HG03520 (cell line): ENCODE measurements around the gene GAL3ST2.
"Not testable (repeated sequence)": the region's sequence is repeated elsewhere in the genome, so short reads cannot be mapped to it uniquely, and the experiment has no call there.

Experiments
- ATAC-seq: cut with Tn5 transposase; IDR thresholded peaks from one replicate; pipeline ENCODE4 v1.9.1; 2021; ENCODE audit warnings: mild to moderate bottlenecking, moderate library complexity; ENCODE audit not compliant: unreplicated experiment

Gene GAL3ST2

DNA sequence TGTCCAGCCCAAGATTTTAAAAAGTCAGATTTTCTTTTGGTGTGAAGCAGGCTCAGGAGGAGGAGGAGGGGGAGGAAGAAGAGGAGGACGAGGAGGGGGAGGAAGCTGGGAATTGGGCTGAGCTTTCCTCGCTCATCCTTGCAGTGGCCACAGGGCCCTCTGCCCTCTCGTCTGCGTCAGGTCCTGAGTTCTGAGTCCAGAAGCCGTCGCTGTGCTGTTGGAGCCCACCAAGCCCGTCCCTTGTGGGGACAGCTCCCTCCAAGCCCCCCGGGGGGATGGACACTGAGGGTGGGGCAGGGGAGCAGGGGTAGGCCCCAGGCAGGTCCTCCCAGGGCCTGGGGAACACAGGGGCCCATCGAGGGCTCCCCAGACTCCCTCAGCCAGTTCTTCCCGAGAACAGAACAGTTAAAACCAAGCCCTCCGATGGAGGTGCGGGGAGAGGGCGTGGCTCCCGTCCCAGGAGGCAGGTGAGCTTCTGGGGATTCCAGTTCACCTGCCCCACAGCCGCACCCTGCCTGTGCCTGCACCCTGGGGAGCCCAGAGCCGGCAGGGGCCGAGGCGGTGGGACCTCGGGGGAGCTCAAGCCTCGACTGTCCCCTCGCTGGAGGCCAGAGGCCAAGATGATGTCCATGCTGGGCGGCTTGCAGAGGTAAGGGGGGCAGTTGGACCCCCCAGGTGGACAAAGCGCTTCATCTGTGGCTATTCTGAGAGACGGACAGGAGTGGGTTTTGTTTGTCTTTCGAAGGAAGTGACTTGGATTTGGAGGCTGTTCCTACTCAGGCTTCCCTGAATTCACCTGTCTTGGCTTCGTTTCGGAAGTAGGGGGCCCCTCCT lies at the start of gene GAL3ST2:
Gene GAL3ST2 (plus strand): TSS at position 487 of the 834 bp plus-strand sequence. CDS start 134 bp downstream, at position 621.
- no peak for ATAC-seq

GRCh38 chr2:241728000-241728399 lies 48.6 kb upstream of the GAL3ST2 start:
- no peak for ATAC-seq

DNA sequence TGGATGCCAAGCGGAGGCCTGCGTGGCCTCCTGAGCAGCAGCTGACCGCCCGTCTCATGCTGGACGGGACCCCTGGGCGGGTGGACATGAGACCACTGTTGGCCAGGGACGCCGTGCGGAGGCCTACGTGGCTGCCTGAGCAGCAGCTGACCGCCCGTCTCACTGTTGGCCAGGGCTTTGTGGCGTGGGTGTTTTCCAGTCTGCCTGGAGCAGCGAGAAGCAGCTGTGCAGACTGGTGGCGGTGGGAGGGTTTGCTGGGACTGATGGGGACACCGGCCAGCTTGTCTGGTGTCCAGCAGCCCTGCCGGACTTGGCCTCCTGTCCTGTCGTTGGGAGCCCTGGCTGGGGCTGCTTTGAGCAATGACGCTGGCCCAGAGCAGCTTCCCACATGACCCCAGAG lies 48.0 kb upstream of the GAL3ST2 start:
- no peak for ATAC-seq

DNA sequence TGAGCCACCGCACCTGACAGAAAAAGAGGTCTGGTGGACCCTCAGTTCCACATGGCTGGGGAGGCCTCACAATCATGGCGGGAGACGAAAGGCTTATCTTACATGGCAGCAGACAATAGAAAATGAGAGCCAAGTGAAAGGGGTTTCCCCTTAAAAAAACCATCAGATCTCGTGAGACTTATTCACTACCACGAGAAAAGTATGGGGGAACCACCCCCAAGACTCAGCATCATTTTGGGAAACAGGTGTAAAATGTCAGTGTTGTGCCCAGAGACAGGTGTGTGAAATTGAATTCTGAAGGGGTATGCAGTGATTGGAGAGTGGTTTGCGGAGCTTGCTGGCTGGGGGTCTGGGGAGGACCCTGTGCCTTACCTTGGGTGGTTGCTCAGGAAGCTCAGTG lies 46.8 kb upstream of the GAL3ST2 start:
- ATAC-seq = no peak

GRCh38 chr2:241730671-241731293 lies 45.8 kb upstream of the GAL3ST2 start:
- no peak for ATAC-seq

DNA sequence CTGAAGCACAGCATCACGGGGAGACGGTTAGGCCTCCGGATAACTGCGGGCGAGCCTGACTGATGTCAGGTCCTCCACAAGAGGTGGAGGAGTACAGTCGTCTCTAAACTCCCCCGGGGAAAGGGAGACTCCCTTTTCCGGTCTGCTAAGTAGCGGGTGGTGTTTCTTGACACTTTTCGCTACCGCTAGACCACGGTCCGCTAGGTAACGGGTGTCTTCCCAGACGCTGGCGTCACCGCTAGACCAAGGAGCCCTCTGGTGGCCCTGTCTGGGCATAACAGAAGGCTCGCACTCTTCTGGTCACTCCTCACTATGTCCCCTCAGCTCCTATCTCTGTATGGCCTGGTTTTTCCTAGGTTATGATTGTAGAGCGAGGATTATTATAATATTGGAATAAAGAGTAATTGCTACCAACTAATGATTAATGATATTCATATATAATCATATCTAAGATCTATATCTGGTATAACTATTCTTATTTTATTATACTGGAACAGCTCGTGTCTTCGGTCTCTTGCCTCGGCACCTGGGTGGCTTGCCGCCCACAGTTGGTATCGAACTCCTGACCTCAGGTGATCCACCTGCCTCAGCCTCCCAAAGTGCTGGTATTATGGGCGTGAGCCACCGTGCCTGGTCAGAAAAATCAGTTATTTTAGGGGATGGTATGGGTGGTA lies 44.0 kb upstream of the GAL3ST2 start:
- not testable (repeated sequence) for ATAC-seq

DNA sequence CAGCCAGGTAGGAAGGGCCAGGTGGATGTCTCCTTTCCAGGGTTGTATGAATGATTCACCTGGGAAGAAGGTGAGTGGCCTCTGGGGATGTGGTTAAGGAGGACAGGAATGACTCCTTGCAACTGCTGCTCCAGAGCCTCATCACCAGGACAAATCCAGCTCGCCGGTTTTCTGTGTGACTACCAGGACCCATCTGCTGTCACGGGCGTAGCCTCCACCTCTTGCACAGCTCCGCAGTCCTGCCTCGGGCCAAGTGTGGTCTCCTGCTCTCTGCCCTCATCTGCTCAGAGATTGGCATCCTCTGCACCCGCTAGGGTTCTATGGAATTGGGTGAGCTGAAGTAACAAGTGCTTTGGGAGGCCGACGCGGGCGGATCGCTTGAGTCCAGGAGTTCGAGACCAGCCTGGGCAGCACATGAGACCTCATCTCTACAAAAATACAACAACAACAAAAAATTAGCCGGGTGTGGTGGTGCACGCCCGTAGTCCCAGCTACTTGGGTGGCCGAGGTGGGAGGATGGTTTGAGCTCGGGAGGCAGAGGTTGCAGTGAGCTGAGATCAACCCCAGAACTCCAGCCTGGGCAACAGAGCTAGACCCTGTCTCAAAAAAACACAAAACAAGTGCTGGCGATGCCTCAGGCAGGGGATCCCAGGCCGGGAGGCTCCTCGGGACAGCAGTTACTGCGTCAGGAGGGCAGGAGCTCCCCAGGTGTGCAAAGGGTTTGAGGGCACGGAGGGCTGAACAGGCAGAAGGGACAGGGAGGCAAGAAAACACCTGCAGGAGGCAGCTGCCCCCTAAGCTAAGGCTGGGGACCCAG lies 43.0 kb upstream of the GAL3ST2 start:
- ATAC-seq = no peak

GRCh38 chr2:241734208-241734466 lies 42.5 kb upstream of the GAL3ST2 start:
- ATAC-seq = peak; percentile 24

DNA sequence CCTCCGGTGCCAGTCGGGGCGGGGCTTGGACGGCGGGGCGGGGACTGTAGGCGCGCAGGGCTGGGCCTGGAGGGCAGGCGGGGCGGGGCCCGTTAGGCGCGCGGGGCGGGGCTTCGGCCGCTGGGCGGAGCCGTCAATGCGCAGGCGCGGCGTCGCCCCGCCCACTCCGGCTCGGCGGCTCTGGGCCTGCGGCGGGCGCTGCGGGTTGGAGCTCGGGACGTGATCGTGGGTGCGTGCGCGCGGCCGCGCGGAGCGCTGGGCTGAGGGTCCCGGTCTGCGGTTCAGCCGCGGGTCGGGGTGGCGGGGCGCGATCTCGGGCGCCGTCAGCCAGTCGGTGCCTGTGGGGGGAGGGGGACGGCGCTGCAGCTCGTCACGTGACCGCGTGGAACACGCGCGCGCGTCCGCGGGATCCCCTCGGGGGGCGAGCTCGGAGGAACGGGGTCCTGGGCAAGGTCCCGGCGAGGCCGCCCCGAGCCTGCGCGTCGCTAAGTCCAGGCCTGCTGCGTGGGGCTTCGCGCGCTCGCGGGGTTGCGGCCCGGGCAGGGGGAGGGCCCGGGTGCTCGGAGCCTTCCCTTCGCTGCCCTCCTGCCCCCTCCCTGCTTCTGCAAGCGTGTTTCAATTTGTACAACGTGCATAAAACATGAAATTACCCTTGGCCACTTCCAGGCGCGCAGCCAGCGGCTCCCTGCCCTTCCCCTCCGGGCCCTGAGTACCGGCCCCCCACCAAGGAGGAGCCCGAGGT lies 42.0 kb upstream of the GAL3ST2 start, which contains the start of gene D2HGDH:
Gene D2HGDH (plus strand): TSS at position 164 of the 742 bp plus-strand sequence. CDS start 595 bp downstream, outside the sequence.
- peak; percentile 69 for ATAC-seq

GRCh38 chr2:241736111-241736510 lies 40.5 kb upstream of the GAL3ST2 start:
- no peak for ATAC-seq

GRCh38 chr2:241738040-241738686 lies 38.5 kb upstream of the GAL3ST2 start:
- ATAC-seq = no peak

- no peak for ATAC-seq
Measured at GRCh38 chr2:241739177-241739576, 37.4 kb upstream of the GAL3ST2 start.

GRCh38 chr2:241739651-241740050 lies 37.0 kb upstream of the GAL3ST2 start:
- no peak for ATAC-seq

DNA sequence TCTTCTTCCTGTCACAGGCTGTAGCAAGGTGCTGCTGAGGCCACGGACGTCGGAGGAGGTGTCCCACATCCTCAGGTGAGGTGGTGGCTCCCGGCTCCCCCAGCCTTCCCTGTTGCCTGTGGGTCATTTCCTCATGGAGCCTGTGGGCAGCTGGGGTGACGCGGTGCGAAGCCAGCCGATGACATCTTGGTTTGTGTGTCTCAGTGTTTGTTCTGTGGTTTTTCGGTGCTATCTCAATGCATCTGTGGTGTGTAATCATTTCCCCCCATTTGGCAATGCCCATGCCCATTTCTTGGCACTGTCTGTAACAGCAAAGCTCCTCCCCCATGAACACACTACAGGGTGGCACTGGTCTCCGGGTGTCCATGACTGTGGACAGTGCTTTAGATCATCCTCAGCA lies 35.6 kb upstream of the GAL3ST2 start:
- no peak for ATAC-seq

DNA sequence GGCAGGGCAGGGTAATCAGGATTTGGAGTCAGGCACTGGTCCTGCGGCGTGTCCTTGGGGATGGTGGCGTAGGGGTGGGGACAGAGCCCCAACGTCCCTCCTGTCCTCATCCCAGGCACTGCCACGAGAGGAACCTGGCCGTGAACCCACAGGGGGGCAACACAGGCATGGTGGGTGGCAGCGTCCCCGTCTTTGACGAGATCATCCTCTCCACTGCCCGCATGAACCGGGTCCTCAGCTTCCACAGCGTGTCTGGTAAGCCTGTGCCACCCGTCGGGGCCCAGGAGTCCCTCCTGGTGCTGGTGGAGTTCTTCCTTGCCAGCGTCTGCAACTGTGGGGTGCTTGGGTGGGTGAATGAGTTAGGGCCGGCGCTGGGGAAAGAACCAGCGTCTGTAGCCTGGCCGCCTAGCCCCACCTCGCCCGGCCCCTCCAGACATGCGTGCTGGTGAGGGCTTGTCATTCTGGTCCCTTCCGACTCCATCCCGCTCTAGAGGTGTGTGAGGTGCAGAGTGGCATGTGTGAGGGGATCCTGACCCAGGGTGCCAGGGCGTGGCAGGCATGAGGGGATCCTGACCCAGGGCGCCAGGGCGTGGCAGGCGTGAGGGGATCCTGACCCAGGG lies 34.2 kb upstream of the GAL3ST2 start:
- ATAC-seq = no peak

GRCh38 chr2:241743008-241743407 lies 33.6 kb upstream of the GAL3ST2 start:
- not testable (repeated sequence) for ATAC-seq

DNA sequence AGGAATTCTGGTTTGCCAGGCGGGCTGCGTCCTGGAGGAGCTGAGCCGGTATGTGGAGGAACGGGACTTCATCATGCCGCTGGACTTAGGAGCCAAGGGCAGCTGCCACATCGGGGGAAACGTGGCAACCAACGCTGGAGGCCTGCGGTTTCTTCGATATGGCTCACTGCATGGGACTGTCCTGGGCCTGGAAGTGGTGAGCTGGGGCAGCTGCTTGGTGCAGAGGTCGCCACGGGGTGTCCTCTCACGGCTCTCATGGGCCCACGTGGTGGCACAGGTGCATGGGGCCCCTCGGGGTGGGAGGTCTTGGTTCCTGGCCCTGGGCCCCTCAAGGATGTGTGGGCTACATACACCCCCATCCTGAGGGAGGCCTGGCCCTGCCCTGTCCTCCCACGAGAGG lies 33.0 kb upstream of the GAL3ST2 start:
- ATAC-seq = no peak

- ATAC-seq = no peak
Measured at GRCh38 chr2:241744028-241744754, 32.4 kb upstream of the GAL3ST2 start.

DNA sequence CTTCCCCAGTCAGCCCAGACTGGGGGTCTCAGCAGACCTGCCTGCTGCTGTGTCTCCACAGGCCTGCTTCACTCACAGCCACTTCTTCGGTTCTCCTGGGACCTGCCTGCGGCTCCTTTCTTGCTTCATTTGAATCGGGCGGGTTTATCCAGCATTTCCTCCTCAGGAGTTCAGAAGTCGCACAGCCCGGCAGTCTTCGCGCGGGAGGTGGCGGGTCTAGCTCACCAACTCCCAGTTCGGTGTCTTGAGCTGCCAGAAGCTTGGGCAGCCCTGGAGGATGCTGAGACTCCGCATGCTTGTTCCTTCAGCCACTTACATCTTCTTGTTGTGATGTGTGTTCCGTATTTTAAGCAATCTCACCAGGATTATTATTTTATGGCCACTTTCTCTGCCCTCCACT lies 31.3 kb upstream of the GAL3ST2 start:
- ATAC-seq = no peak
